Mesenchymal stem cell (in vitro differentiated cells and primary cell): Measurements from ENCODE around the gene SORBS2.

Experiments
- DNase-seq: peaks from one replicate; pipeline ENCODE4 v3.0.0-alpha.2; 2013
- H2AFZ ChIP-seq: one replicate; pipeline ENCODE4 v1.6.1; 2013; ENCODE audit warnings: low read depth, mild to moderate bottlenecking, control low read depth, inconsistent platforms, low read length, moderate library complexity
- H2AK5ac ChIP-seq: 2 replicates; pipeline ENCODE4 v1.6.1; 2013; ENCODE audit warnings: low read length, moderate library complexity, mild to moderate bottlenecking, inconsistent platforms; ENCODE audit not compliant: severe bottlenecking
- H2BK120ac ChIP-seq: one replicate; pipeline ENCODE4 v1.6.1; 2013; ENCODE audit warnings: low read depth, mild to moderate bottlenecking, inconsistent platforms, low read length, moderate library complexity
- H2BK12ac ChIP-seq, 2 experiments: one replicate each; pipeline ENCODE4 v1.6.1; 2013; ENCODE audit warnings: inconsistent platforms in 2 of 2, low read length in 2 of 2, mild to moderate bottlenecking in 2 of 2, moderate library complexity in 2 of 2, control low read depth in 1 of 2
- H2BK15ac ChIP-seq: one replicate; pipeline ENCODE4 v1.6.1; 2013; ENCODE audit warnings: mild to moderate bottlenecking, low read depth, inconsistent platforms; ENCODE audit not compliant: poor library complexity, severe bottlenecking
- H2BK5ac ChIP-seq: 2 replicates; pipeline ENCODE4 v1.6.1; 2013; ENCODE audit warnings: low read depth, mild to moderate bottlenecking, low read length, control low read depth, inconsistent platforms; ENCODE audit not compliant: poor library complexity, severe bottlenecking
- H3K14ac ChIP-seq, 2 experiments: one replicate each; pipeline ENCODE4 v1.6.1; 2013; ENCODE audit warnings: inconsistent platforms in 2 of 2, low read length in 2 of 2, control low read depth in 1 of 2, mild to moderate bottlenecking in 1 of 2, moderate library complexity in 1 of 2
- H3K18ac ChIP-seq, 2 experiments: one replicate each; pipeline ENCODE4 v1.6.1; 2013; ENCODE audit warnings: inconsistent platforms in 2 of 2, low read length in 2 of 2, control low read depth in 1 of 2, low read depth in 1 of 2, mild to moderate bottlenecking in 1 of 2
- H3K23ac ChIP-seq, 2 experiments: one replicate each; pipeline ENCODE4 v1.6.1; 2013; ENCODE audit warnings: inconsistent platforms in 2 of 2, low read length in 2 of 2, mild to moderate bottlenecking in 2 of 2, moderate library complexity in 2 of 2, control low read depth in 1 of 2
- H3K27ac ChIP-seq: 2 replicates; pipeline ENCODE4 v1.5.1; 2013; ENCODE audit warnings: mild to moderate bottlenecking, moderate library complexity, low read length, control low read depth, inconsistent platforms; ENCODE audit not compliant: poor library complexity, severe bottlenecking
- H3K27me3 ChIP-seq, 2 experiments: 2 replicates each; pipeline versions ENCODE4 v1.6.1 to v1.7.0; 2013; ENCODE audit warnings: low read length in 2 of 2, mild to moderate bottlenecking in 2 of 2, moderate library complexity in 2 of 2, control low read depth in 1 of 2, inconsistent platforms in 1 of 2; ENCODE audit not compliant: control insufficient read depth in 1 of 2, insufficient read depth in 1 of 2
- H3K36me3 ChIP-seq, 2 experiments: 2 replicates each; pipeline versions ENCODE4 v1.6.1 to v1.7.0; 2013; ENCODE audit warnings: low read length in 2 of 2, control low read depth in 1 of 2, inconsistent platforms in 1 of 2, low read depth in 1 of 2, mild to moderate bottlenecking in 1 of 2; ENCODE audit not compliant: insufficient read depth in 2 of 2, control insufficient read depth in 1 of 2
- H3K4ac ChIP-seq, 2 experiments: one replicate each; pipeline ENCODE4 v1.6.1; 2013; ENCODE audit warnings: inconsistent platforms in 2 of 2, low read length in 2 of 2, mild to moderate bottlenecking in 2 of 2, moderate library complexity in 2 of 2, control low read depth in 1 of 2, low read depth in 1 of 2
- H3K4me1 ChIP-seq: 2 replicates; pipeline ENCODE4 v1.6.1; 2013; ENCODE audit warnings: low read depth, low read length, control low read depth; ENCODE audit not compliant: control insufficient read depth, insufficient read depth
- H3K4me2 ChIP-seq: 2 replicates; pipeline ENCODE4 v1.6.1; 2013; ENCODE audit warnings: low read length, mild to moderate bottlenecking, inconsistent platforms; ENCODE audit not compliant: poor library complexity, severe bottlenecking
- H3K4me3 ChIP-seq, 2 experiments: 2 replicates each; pipeline versions ENCODE4 v1.5.1 to v1.7.0; 2013; ENCODE audit warnings: low read length in 2 of 2, mild to moderate bottlenecking in 2 of 2, control low read depth in 1 of 2, low read depth in 1 of 2; ENCODE audit not compliant: insufficient read depth in 1 of 2
- H3K79me1 ChIP-seq: replicated peaks from 2 replicates; pipeline ENCODE4 v1.6.1; 2013; ENCODE audit warnings: mild to moderate bottlenecking, control low read depth, low read length, inconsistent platforms; ENCODE audit not compliant: poor library complexity, severe bottlenecking
- H3K9ac ChIP-seq: 2 replicates; pipeline ENCODE4 v1.7.0; 2013; ENCODE audit warnings: mild to moderate bottlenecking, low read length, moderate library complexity
- H3K9me3 ChIP-seq: 2 replicates; pipeline ENCODE4 v1.7.0; 2013; ENCODE audit warnings: mild to moderate bottlenecking, low read length; ENCODE audit not compliant: control insufficient read depth
- H4K8ac ChIP-seq: one replicate; pipeline ENCODE4 v1.6.1; 2013; ENCODE audit warnings: inconsistent platforms, mild to moderate bottlenecking, low read length, moderate library complexity
- H4K91ac ChIP-seq: one replicate; pipeline ENCODE4 v1.6.1; 2013; ENCODE audit warnings: mild to moderate bottlenecking, low read length, inconsistent platforms
- WGBS: methylation state at CpG from one replicate; pipeline ENCODE4 v1.1.7; 2013; ENCODE audit warnings: mixed read lengths; 5-methylcytosine and 5-hydroxymethylcytosine counted together

SORBS2 gene

GRCh38 chr4:185640811-185641675 lies 171.0 kb downstream of the SORBS2 start:
- Histone ChIP-seq H2AFZ (no peak overlapping the region), H3K4me3 (no peak overlapping the region), H4K8ac (no peak overlapping the region), H3K27ac (no peak overlapping the region), H3K14ac (no peak overlapping the region), H2BK12ac (no peak overlapping the region), H3K23ac (no peak overlapping the region), H3K9me3 (no peaks in the 10 kb centered on the region), H3K4ac (no peak overlapping the region), H4K91ac (no peak overlapping the region), H3K9ac (no peak overlapping the region), H3K4me1 (no peaks in the 10 kb centered on the region), H2BK5ac (no peak overlapping the region), H3K18ac (no peak overlapping the region), H2AK5ac (no peak overlapping the region), H2BK15ac (no peak overlapping the region), H3K36me3 (peaks cover 0 to 5% of the 10 kb centered on the region in 2 experiments), H3K79me1 (no peaks in the 10 kb centered on the region), H2BK120ac (no peak overlapping the region), H3K4me2 (no peak overlapping the region), H3K27me3 (no peaks in the 10 kb centered on the region)
- WGBS = 46% methylated on average over 3 of the region's 4 CpGs
- DNase-seq = peak; percentile 76

GRCh38 chr4:185638548-185639301 lies 173.3 kb downstream of the SORBS2 start:
- no peak overlapping the region for H2AFZ ChIP-seq
- H2AK5ac ChIP-seq = no peak overlapping the region
- H2BK12ac ChIP-seq = no peak overlapping the region
- no peak overlapping the region for H2BK15ac ChIP-seq
- H3K23ac ChIP-seq = no peak overlapping the region
- no peaks in the 10 kb centered on the region for H3K27me3 ChIP-seq
- no peak overlapping the region for H4K91ac ChIP-seq
- H3K4ac ChIP-seq = no peak overlapping the region
- no peak overlapping the region for H4K8ac ChIP-seq
- H3K4me3 ChIP-seq = peak overlapping the region in 1 of 2 experiments; percentile 78
- H2BK5ac ChIP-seq = no peak overlapping the region
- H2BK120ac ChIP-seq = no peak overlapping the region
- H3K9me3 ChIP-seq = peaks cover 8% of the 10 kb centered on the region
- H3K4me2 ChIP-seq = no peak overlapping the region
- H3K36me3 ChIP-seq = no peaks in the 10 kb centered on the region
- H3K27ac ChIP-seq = no peak overlapping the region
- peak overlapping the region; percentile 81 for H3K9ac ChIP-seq
- no peaks in the 10 kb centered on the region for H3K4me1 ChIP-seq
- peak; percentile 22 for DNase-seq
- whole genome bisulfite sequencing = 30% methylated on average over 41 of the region's 41 CpGs
- no peak overlapping the region for H3K14ac ChIP-seq
- H3K18ac ChIP-seq = no peak overlapping the region
- no peaks in the 10 kb centered on the region for H3K79me1 ChIP-seq

DNA sequence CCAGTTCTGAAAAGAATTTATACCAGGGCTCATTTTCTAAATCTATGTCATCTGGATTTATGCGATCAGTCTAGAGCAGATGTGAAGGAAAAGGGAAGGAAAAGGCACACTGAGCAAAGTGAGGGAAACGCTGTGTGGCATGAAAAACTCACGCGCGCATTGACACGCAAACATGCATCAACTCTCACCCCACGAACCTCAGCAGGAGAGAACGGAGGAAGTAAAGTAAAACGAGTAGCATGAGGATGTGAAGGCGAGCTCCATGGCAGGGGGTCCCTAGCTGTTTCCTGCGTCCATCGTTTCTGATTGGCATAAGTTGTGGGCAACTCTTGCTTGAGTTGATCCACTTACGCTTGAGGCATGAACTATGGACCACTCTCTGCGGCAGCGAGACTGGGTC lies 173.9 kb downstream of the SORBS2 start:
- Histone ChIP-seq H3K18ac (no peak overlapping the region), H3K4me3 (no peak overlapping the region), H2BK120ac (no peak overlapping the region), H3K4me2 (no peak overlapping the region), H2AK5ac (no peak overlapping the region), H3K9me3 (peaks cover 8% of the 10 kb centered on the region), H2BK5ac (no peak overlapping the region), H3K36me3 (no peaks in the 10 kb centered on the region), H2BK15ac (no peak overlapping the region), H3K4me1 (no peaks in the 10 kb centered on the region), H4K91ac (no peak overlapping the region), H4K8ac (no peak overlapping the region), H3K4ac (no peak overlapping the region), H3K27ac (no peak overlapping the region), H3K23ac (no peak overlapping the region), H3K79me1 (no peaks in the 10 kb centered on the region), H3K27me3 (no peaks in the 10 kb centered on the region), H3K14ac (peak overlapping the region in 1 of 2 experiments; percentile 7), H2AFZ (no peak overlapping the region), H3K9ac (no peak overlapping the region), H2BK12ac (no peak overlapping the region)
- no peak for DNase-seq
- WGBS = 78% methylated on average over 15 of the region's 15 CpGs

GRCh38 chr4:185637163-185637875 lies 174.7 kb downstream of the SORBS2 start:
- H3K36me3 ChIP-seq = no peaks in the 10 kb centered on the region
- WGBS = 97% methylated on average over 9 of the region's 9 CpGs
- no peak overlapping the region for H2AK5ac ChIP-seq

More at GRCh38 chr4:185637163-185637875, 174.7 kb downstream of the SORBS2 start:
- H3K9ac ChIP-seq = no peak overlapping the region
- H2BK5ac ChIP-seq = no peak overlapping the region
- H3K27ac ChIP-seq = no peak overlapping the region
- H4K91ac ChIP-seq = no peak overlapping the region
- no peak overlapping the region for H3K18ac ChIP-seq
- H3K4me2 ChIP-seq = no peak overlapping the region
- H2AFZ ChIP-seq = no peak overlapping the region
- H3K23ac ChIP-seq = no peak overlapping the region
- H3K27me3 ChIP-seq = no peaks in the 10 kb centered on the region
- no peak overlapping the region for H3K14ac ChIP-seq
- H2BK12ac ChIP-seq = no peak overlapping the region
- H3K4ac ChIP-seq = no peak overlapping the region
- H3K9me3 ChIP-seq = peaks cover 8% of the 10 kb centered on the region
- no peak for DNase-seq
- H3K4me3 ChIP-seq = no peak overlapping the region
- no peak overlapping the region for H2BK15ac ChIP-seq
- H4K8ac ChIP-seq = no peak overlapping the region
- H2BK120ac ChIP-seq = no peak overlapping the region
- H3K4me1 ChIP-seq = no peaks in the 10 kb centered on the region
- no peaks in the 10 kb centered on the region for H3K79me1 ChIP-seq
